GM12872 (cell line): ENCODE results near the gene ALG14.
A peak's percentile ranks its signal among the peaks of the same experiment; 100 is the strongest.

ENCODE experiments used
- TF ChIP-seq, protein P1 (sequence below): IDR thresholded peaks from 3 replicates; pipeline ENCODE4 v1.5.1; 2011; ENCODE audit warnings: low read depth, mild to moderate bottlenecking, low read length, moderate library complexity; ENCODE audit not compliant: insufficient read depth

ALG14 gene

DNA sequence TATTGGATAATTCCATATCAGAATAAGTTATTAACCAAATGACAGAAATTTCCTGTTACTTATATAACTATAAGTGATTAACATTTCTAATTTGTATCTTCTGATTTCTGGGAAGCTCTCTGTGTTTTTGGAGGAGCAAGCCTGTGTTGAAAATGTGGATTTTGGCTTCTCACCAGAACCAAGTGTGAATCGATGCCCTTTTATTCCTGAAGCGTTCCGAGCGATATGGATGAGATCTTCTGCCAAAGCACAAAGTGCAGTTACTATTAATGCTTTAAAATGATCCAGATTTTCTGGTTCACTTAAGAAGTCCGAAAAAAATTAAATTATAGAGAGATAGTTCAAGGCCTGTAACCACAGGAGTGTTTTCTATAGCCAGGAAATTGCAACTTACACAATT is 22.8 kb downstream of the ALG14 start:
- TF ChIP-seq, protein P1, sequence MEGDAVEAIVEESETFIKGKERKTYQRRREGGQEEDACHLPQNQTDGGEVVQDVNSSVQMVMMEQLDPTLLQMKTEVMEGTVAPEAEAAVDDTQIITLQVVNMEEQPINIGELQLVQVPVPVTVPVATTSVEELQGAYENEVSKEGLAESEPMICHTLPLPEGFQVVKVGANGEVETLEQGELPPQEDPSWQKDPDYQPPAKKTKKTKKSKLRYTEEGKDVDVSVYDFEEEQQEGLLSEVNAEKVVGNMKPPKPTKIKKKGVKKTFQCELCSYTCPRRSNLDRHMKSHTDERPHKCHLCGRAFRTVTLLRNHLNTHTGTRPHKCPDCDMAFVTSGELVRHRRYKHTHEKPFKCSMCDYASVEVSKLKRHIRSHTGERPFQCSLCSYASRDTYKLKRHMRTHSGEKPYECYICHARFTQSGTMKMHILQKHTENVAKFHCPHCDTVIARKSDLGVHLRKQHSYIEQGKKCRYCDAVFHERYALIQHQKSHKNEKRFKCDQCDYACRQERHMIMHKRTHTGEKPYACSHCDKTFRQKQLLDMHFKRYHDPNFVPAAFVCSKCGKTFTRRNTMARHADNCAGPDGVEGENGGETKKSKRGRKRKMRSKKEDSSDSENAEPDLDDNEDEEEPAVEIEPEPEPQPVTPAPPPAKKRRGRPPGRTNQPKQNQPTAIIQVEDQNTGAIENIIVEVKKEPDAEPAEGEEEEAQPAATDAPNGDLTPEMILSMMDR: no peak

DNA sequence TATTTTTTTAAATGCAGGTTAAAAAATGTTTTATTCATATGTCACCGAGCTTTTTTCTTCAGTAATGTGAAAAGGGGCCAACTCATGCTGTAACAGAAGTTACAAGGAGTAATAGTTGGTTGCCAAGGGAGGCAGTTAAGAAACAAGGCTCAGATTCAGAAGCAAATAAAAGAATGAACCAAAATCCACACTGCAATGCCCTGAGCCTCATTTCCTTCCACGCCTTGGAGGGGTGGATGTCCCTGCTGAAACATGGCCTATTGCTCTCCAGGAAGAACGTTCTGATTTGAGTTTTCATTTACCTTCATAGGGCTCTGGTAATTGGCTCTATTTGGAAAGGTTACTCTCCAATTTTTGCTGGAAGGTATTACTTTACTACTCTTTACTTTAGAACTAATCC is 24.4 kb downstream of the ALG14 start:
- TF ChIP-seq, protein P1: no peak

- TF ChIP-seq, protein P1: no peak
Measured at GRCh38 chr1:95046359-95046758, 26.4 kb downstream of the ALG14 start.

GRCh38 chr1:95043141-95043980 is 29.4 kb downstream of the ALG14 start:
- TF ChIP-seq, protein P1: peak; percentile 93

DNA sequence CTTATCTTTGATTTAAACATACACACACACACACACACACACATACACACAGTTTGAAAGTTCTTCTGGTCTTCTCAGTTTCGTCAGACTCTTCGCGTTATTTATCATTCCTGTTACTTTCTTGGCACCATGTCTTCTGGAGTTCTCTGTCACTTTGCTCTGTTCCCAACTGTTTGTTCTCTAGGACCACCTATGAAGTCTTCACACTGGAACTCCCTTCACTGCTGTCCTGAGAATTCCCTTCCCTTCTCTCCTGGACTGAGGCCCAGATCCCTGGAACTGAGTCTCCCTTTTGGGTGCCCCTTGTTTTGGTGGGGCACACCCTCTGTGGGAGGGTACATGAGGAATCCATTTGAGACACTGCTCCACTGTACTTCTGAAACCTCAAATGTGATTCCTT is 30.5 kb downstream of the ALG14 start:
- TF ChIP-seq, protein P1: no peak

DNA sequence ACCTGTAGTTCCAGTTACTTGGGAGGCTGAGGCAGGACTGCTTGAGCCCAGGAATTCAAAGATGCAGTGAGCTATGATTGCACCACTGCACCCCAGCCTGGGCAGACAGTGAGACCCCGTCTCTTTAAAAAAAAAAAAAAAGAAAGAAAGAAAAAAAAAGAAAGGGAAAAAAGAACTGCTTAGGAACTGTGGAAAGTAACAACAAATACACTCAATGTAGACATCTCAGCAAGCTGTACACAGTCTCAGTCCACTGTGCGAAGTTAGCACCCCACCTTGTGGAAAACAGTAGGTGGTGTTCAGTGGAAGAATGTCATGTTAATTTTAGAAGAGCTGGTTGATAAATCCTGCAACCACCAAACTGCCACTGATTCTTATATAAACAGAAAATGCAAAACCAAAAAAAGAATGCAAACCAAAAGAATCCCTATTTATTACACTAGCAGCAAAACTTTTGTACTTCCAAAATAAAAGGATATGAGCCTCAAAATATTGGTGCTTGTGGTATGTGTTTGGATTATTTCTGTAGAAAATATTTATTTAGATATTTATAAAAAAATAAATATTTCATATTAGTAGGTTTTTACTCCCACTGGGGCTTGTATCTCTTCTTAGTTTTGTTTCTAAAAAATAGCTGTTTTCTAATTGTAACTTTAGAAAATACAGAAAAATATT is 31.1 kb downstream of the ALG14 start:
- TF ChIP-seq, protein P1: peak; percentile 51

DNA sequence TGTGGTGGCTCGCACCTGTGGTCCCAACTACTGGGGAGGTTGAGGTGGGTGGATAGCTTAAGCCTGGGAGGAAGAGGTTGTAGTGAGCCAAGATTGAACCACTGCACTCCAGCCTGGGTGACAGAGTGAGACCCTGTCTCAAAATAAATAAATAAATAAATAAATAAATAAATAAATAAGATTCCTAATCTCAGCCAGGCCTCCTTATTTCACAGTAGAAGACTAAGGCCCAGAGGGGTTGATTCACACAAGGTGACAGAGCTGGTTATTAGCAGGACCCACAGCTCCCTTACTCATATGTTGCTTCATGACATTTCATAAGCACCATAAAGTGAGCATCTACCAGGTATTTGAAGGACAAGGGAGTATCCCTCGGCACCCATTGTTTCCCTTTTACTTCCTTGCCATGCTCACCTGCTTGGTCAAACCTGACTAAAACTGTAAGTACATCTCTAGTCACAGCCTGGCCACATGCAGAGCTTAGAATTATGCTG is 32.7 kb downstream of the ALG14 start:
- TF ChIP-seq, protein P1: no peak
